ENCODE results near the gene RGS10.
"Not testable (repeated sequence)": the region's sequence is repeated elsewhere in the genome, so short reads cannot be mapped to it uniquely, and the experiment has no call there.

Gene RGS10

DNA sequence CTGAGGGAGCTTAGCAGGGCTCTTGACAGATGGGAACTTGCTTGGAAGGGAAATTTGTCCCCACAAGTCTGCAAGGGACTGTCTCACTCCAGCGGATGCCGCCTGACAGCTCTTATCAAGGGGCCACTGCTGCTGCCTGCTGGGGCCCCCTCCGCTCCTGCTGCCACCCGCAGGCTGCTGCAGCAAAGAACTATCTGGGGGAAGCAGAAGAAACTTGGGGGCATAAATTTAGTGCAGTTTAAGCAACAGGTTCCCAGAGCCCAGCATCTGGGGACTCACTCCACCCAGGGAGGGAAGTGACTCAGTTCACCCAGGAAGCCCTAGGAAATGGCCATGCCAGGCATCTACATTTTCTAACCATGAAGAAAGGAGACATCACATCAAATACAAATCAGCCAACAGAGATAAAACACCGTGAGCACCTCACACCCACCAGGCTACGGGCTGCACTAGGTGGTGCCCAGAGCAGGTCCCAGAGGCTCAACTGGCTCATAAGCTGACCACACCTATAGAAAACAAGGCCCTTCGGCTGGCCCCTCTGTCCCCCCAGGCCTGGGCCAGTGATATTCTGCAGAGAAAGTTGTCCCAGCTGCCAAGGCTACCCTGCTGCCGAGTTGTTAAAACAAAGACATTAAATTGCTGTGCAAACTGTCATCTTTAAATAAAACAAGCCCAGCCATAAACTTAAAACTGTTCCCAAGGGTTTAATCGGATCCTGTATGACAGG lies 3.7 kb downstream of the RGS10 start:
- DNase-seq (ENCODE audit: low read depth), result no peak

DNA sequence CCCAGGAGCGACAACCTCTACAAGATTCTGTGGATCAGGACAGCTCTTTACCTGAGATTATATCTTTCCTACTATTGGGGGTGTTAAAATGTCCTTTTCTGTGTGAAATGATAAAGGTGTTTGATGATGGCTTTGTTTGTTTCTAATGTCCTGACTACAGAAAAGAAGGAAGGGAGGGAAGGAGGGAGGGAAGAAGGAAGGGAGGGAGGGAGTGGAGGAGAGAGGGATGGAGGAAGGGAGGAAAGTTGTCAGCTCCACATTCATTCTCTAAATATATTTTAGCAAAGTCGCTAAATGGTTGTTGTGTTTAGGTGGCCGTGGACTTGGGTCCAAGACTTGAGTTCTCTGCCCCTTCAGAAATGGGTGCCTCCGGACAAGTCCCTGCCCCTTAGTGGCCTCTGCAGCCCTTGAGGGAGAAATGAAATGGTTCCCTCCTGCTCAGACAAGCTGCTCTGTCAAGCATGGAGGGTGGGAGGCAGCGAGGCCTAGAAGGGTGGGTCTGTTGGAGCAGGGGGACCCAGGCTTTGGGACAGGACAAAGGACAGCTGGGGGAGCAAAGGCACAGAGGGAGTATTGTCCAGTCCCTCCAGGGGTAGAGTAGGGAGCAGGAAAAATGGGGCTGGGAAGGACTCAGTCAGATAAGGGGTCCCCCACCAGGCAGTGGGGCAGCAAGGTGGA lies 4.4 kb downstream of the RGS10 start:
- no peak for DNase-seq (ENCODE audit: low read depth)

DNA sequence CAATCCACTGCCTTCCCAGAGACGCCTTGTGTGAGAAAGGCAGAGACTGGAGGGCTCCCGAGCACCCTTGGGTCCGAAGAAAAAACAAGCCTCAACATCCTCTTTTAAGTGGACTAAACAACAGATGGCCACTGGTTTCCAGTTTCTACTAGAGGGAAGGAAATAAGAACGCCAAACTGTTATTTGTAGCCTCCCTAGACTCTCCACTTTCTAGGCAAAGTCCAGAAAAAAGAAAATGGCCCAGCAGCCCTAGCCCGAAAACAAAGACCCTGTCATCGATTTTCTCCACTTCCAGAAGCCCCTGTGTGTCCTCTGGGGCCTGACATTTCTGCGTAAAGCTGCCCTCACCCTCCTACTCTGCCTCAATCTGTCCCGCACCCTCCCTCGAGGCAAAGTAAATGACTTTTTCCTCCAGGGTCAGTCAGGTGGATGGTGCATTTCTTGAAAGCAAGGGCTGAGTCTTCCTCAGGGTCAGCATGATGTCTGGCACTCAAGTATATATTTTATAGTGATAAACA lies 6.0 kb downstream of the RGS10 start:
- no peak for DNase-seq (ENCODE audit: low read depth)

DNA sequence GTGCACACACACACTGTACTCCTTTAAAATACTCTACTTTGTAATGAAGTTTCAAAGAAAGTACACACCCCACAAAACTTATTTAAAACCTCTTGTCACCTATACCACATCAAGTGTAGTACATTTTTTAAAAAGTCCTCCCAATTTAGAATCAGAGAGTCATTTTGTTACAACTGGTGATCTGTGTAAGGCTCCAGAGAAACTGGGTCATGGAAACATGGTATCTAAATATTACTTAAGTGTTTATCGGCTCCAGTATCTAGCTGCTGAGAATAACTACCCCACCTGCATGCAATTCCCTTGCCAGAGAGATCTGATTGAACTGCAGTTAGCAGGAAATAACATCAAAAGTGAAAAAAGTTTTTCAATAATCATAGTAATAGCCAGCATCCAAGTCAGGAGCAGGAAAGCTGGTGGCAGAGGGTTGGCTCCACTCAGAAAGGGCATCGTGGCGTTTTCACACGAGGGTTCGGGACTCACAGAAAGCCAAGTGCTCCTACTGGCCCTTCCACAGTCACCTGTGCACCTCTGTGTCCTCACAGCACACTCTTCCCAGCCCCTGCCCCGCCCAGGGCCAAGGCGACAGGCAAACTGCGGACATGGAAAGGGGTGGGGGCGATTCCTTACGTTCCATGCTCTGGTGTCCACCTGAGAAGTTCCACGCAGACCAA lies 6.5 kb downstream of the RGS10 start:
- DNase-seq (ENCODE audit: low read depth), result no peak

DNA sequence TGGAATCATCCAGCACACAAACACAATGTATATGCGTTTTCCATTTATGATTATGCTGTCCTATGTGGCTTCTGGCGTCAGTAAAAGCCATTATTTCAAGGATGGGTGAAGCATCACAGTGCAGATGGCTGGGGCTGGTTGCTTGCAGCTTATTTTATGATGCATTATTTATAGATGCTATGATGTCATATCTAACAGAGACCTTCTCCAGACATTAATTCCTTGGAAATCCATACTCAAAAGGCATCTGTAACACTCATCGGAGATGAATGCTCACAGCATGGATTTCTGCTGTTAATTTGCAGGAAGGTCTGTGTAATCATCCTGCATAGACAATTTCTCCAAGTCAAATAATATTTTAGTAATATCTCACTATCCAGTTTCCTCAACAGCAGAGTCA lies 7.2 kb downstream of the RGS10 start:
- DNase-seq (ENCODE audit: low read depth), result no peak

DNA sequence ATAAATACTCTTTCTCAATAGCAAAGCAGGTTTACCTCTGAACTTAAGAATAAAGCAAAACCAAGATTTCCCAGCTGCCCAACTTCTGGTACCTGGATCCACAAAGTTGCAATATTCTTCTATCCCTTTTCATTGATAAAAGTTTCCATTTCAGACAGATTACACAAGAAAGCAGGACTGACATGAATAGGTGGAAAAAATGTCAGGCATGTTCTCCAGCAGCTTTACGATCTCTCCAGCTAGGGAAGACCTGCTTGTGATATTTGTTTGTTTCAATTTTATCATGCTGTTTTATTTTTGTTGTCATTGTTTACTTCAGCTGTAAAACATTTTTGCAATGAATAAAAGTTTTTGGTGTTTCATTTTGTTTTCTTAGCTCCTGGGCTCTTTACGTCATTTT lies 9.0 kb downstream of the RGS10 start:
- no peak for DNase-seq (ENCODE audit: low read depth)

DNA sequence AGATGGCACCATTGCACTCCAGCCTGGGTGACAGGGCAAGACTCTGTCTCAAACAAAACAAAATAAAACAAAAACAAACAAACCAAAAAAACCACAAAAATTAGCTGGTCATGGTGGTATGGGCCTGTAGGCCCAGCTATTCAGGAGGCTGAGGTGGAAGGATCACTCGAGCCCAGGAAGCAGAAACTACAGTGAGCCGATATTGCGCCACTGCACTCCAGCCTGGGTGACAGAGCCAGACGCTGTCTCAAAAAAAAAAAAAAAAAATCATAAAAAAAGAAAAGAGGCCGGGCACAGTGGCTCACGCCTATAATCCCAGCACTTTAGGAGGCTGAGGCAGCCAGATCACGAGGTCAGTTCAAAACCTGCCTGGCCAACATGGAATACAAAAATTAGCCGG lies 9.7 kb downstream of the RGS10 start:
- DNase-seq (ENCODE audit: low read depth), result not testable (repeated sequence)

DNA sequence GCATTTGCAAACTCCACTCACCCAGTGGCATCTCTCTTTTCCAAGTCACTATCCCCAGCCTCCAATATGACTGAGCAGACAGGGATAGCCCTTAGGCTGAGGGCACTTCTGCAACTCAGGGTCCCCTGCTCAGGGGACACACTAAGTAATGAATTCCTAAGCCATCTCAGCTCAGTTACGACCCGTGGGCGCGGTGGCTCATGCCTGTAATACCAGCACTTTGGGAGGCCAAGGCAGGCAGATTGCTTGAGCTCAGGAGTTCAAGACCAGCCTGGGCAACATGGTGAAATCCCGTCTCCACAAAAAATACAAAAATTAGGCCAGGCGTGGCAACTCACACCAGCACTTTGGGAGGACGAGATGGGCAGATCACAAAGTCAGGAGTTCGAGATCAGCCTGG lies 10.3 kb downstream of the RGS10 start:
- not testable (repeated sequence) for DNase-seq (ENCODE audit: low read depth)

DNA sequence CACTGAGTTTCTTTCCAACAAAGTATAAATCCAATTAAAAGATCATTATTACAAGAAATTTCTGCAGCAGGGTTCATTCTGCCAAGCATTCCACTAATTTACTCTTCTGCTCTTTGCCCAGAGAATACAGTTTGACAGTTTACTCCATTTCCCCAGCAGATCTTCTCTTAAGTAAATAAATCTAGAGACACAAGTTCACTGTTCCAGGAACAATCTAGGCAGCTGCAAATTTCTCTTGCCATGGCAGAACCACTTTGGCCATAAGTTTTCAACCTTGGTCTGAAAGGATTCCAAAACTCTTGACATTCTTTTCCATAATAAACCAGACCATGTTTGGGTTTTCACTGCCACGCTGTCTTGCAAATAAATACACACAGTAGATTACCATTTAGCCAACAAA lies 11.5 kb downstream of the RGS10 start:
- peak; percentile 90 for DNase-seq (ENCODE audit: low read depth)

DNA sequence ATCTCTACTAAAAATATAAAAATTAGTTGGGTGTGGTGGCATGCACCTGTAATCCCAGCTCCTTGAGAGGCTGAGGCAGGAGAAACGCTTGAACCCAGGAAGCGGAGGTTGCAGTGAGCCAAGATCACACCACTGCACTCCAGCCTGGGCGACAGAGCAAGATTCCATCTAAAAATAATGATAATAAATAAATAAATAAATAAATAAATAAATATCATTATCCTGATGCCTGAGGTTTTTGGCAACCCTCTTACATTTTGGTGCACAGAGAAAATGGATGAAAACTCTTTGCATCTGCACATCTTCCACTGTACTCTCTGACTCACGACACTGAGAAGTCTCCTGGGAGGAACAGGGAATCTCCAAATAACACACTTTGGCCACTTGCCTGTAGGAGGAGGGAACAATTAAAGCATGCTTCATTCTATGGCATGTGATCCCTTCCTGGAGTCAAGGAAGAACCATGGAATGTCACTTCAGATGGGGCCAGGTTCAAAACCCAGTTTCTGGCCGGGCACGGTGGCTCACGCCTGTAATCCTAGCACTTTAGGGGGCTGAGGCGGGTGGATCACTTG lies 13.8 kb downstream of the RGS10 start:
- DNase-seq (ENCODE audit: low read depth), result peak; percentile 90

DNA sequence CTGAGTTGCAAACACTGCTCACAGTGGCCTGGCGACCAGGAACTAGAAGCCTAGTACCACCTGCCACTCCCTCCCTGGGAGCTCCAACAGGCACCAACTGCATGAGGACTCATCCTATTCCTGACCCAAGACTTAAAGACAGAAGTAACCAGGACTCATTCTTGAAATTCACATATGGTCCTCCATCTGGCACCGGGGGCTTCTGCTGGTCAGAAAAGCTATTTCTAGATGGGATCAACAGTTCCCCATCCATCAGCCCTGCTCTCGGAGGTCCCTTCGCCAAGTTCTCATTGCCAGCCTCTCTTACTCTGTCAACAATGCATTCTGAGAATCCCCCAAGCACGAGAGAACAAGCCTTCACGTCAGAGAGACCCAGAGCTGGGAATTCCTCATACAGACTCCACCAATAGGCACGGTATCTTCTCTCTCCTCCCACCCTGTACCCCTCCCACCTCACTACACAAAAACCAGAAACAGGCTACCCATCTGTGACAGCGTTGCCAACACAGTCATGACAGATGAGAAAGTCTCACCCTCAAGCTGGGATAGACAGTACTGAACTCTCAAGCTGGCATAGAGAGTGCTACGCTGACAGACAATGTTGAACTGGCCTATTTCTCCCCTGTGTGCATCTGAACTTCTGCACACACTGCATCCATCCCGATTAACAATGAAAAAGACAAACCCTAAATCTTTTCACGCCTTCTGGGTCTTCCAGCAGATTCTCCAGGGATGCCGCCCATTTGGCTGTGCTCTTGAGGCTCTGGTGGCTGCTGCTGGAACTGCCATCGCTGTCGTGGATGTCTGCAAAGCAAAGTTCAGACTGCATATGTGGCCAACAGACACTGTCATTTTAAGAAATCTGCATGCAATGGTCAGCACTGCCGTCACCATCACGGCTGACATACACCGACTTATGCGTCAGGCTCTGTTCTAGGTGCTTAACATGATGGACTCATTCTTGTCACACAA lies 15.6 kb downstream of the RGS10 start:
- no peak for DNase-seq (ENCODE audit: low read depth)

DNA sequence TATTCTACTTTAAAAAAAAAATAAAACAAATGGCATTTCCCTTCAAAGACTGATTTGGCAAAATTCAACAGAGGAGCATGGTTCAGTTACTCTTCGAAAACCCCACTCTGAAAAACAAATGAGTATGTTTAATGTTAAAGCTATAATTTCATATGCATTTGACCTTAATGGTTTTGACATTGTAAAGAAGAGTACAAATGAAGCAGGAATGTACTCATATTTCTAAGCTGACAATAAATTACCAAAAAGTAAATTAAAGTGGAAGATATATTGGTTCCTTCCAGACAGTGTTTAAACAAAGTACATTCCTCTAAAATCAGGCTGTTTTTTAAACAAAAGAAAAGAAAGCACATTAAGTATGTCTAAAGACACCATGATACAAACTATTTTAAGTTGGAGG lies 16.4 kb downstream of the RGS10 start:
- DNase-seq (ENCODE audit: low read depth), result no peak

DNA sequence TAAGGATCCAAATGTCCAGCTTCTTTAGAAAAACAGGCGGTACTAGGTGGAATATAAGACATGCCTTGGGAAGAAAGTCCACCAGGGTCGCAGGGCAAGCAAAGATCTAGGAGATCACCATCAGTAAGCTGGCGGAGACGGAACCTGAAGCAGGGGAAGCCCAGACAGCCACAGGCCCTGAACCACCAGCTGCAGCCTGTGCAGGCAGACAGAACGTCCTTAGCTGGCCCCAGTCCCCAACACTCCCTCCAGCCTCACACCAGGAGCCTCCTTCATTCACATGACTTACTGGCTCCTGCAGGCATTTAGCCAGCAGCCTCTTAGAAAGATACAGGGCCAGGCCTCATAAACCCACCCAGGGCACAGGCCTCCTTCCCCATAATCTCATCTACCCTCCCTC lies 17.4 kb downstream of the RGS10 start:
- no peak for DNase-seq (ENCODE audit: low read depth)

DNA sequence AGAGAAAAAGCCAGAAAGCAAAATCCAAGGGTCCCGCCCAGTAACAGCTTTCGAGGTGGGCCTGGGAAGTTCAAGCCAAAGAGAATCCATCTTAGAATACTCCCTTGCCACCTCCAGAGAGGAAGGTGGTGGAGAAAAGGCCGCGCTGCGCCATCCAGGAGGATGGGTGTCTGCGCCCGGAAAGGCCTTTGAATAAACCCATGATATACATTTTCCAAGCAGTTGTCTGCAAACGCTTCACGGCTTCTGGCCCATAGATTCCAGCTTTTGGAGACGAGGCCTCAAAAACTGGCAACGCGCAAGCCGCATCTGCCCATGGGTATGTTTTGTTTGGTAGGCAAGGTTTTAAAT lies 17.8 kb downstream of the RGS10 start:
- DNase-seq (ENCODE audit: low read depth), result no peak

DNA sequence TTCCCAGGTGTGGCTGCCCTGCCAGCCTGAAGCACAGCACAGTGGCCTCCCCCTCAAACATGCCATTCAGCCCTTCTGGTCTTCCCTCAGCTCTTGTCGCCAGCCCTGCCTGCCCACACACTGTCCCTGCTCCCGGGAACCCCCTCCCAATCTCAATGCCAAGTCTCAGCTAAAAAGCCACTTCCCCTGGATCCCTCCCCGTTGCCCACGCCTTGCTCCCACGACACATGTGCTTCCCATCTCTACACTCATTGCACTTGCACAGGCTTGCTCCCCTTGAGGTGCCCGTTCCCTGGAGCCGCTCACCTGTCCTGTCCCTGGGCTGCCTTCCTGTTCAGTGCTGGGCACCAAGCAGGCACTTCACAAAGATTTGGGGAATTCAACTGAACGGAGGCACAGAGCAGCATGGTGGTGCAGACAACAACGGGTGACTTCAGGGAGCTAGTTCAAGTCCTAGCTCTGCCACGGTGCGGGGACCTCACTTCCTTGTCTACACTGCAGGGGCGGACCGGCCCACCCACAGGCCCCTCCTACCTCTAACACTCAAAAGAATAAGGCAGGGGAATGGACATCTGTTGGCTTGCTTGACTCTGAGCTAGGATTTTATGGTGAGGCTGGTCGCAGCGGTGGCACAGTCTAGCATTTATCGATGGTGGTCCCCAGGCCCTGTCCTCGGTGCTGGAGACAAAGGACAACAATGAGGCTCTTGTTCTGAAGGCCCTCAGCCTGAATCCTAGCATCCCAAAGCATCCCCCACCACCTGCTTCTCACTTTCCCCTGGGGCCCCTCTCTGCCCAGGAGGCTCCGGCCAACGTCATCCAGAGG lies 18.4 kb downstream of the RGS10 start:
- DNase-seq (ENCODE audit: low read depth), result no peak

DNA sequence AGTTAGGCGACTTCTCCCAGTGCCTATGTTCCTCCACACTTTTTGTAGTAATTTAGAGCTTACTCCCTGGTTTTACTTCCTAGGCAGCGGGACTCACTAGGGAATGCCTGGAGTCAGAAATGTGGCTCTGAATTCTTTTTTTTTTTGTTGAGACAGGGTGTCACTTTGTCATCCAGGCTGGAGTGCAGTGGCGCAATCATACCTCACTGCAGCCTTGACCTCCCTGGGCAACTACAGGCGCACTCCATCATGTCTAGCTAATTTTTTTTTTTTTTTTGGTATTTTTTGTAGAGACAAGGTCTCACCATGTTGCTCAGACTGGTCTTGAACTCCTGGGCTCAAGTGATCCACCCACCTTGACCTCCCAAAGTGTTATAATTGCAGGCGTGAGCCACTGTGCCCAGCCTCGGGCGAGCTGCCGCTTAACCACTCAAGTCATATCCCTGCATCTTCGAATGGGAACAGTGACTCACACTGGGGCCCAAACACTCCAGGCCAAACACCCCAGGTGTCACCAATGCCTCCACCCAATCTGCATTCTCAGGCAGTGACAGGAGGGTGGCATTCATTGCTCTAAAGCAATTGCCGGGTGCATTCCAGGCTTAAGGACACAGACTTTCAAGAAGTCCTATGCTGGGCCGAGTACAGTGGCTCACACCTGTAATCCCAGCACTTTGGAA lies 19.6 kb downstream of the RGS10 start:
- no peak for DNase-seq (ENCODE audit: low read depth)

DNA sequence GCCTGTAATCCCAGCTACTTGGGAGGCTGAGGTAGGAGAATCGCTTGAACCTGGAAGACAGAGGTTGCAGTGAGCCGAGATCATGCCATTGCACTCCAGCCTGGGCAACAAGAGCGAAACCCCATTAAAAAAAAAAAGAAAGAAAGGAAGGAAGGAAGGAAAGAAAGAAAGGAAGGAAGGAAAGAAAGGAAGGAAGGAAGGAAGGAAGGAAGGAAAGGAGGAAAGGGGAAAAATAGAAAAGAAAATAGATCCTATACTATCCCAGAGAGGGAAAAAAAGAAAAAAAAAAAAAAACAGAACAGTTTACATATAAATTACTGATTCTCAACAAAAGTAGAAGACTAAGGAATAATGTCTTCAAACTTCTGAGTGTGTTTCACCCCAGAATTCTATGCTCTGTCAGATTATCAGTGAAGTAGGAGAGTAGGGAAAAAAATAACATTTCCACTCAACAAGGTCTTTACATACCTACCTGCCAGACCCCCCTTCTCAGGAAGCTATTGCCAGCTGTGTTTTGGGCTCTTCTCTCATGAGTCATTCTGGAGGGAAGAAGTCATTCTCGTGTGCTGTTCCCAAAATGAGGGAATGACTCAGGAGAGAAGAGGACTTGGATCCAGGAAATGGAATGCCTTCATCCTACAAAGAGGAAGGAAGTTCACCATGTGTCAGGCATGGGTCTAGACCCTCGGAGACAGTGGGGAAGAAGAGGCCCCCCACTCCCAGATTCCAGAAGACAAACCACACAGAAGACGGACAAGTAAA lies 20.9 kb downstream of the RGS10 start:
- peak; percentile 31 for DNase-seq (ENCODE audit: low read depth)

DNA sequence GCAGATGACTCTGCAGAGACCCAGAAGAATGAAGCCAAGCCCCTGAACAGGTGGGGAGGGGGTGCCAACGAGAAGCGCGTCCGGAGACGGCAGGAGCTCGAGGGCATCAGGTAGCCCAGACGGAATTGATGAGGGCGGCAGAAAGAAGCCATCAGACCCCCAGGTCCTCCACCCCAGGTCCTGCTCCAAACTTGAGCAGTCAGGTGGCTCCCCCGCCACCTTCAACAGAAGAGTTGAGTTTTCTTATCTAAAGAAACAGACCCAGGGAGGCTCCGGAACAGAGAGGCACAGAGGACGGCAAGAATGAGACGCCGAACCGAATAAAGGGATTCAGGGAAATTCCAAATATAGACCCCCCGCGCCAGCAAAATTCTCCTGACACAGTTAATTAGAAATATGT lies 22.2 kb downstream of the RGS10 start:
- no peak for DNase-seq (ENCODE audit: low read depth)

DNA sequence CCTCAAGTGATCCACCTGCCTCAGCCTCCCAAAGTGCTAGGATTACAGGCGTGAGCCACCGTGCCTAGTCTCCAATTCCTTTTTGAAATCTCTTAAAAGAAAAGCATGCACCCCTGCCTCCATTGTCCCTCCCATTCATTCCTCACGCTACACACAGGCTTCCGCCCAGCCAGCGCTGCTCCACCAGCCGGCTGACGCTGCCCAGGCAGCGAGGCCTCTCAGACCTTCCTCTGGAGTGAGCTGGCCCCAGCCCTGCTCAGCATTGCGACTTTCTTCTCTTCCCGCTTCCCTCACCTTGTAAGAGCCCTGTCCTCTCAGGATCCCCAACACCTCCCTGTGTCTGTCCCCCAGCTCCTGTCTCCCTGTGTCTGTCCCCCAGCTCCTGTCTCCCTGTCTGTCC lies 23.6 kb downstream of the RGS10 start:
- DNase-seq (ENCODE audit: low read depth), result no peak
